GM15510 (cell line): Measurements from ENCODE around the gene AFF3.

Source experiments
- POLR2A ChIP-seq: IDR thresholded peaks from 3 replicates; pipeline ENCODE4 v1.6.1; 2011; ENCODE audit warnings: borderline replicate concordance; ENCODE audit not compliant: insufficient read length; ENCODE audit errors: extremely low read depth

Gene AFF3

GRCh38 chr2:99880148-99880963, 262.0 kb downstream of the AFF3 start:
- TF ChIP-seq POLR2A = no peak

GRCh38 chr2:99879481-99879880, 262.9 kb downstream of the AFF3 start:
- no peak for TF ChIP-seq POLR2A

GRCh38 chr2:99878581-99879350, 263.6 kb downstream of the AFF3 start:
- no peak for TF ChIP-seq POLR2A

- TF ChIP-seq POLR2A = no peak
Measured at GRCh38 chr2:99877963-99878362, 264.4 kb downstream of the AFF3 start.

- no peak for TF ChIP-seq POLR2A
Measured at GRCh38 chr2:99876956-99877355, 265.4 kb downstream of the AFF3 start.

- TF ChIP-seq POLR2A = no peak
Measured at GRCh38 chr2:99875627-99876201, 266.7 kb downstream of the AFF3 start.

GRCh38 chr2:99868260-99868659, 274.1 kb downstream of the AFF3 start:
- TF ChIP-seq POLR2A = no peak

- TF ChIP-seq POLR2A = no peak
Measured at GRCh38 chr2:99867770-99868169, 274.6 kb downstream of the AFF3 start.

- TF ChIP-seq POLR2A = no peak
Measured at GRCh38 chr2:99865818-99866676, 276.3 kb downstream of the AFF3 start.

GRCh38 chr2:99864561-99865553, 277.5 kb downstream of the AFF3 start:
- TF ChIP-seq POLR2A = no peak

- no peak for TF ChIP-seq POLR2A
Measured at GRCh38 chr2:99863903-99864270, 278.5 kb downstream of the AFF3 start.

- TF ChIP-seq POLR2A = no peak
Measured at GRCh38 chr2:99863236-99863902, 279.0 kb downstream of the AFF3 start.

GRCh38 chr2:99862566-99862965, 279.8 kb downstream of the AFF3 start:
- TF ChIP-seq POLR2A = no peak

GRCh38 chr2:99861376-99861760, 281.0 kb downstream of the AFF3 start:
- TF ChIP-seq POLR2A = no peak
